Transverse colon (tissue), 3 donors: Measurements from ENCODE around the gene NPIPA5.

Experiments used
- POLR2A ChIP-seq: fragments of 450-650 bp; IDR thresholded peaks from one replicate; pipeline ENCODE4 v1.6.1; 2016; ENCODE audit warnings: antibody characterized with exemption, mild to moderate bottlenecking, moderate library complexity
- TF ChIP-seq, protein P1 (sequence below), 5 experiments: fragments of 200-600 bp in 3 of 5; fragments of 450-650 bp in 2 of 5; sonication (generic) in 3 of 5; IDR thresholded peaks; 1 replicate in 2 of 5; 2 replicates in 3 of 5; pipeline ENCODE4 v1.5.1; 2016 to 2017; ENCODE audit warnings: antibody characterized with exemption in 5 of 5, inconsistent platforms in 3 of 5, mild to moderate bottlenecking in 2 of 5, moderate library complexity in 1 of 5

DNA sequence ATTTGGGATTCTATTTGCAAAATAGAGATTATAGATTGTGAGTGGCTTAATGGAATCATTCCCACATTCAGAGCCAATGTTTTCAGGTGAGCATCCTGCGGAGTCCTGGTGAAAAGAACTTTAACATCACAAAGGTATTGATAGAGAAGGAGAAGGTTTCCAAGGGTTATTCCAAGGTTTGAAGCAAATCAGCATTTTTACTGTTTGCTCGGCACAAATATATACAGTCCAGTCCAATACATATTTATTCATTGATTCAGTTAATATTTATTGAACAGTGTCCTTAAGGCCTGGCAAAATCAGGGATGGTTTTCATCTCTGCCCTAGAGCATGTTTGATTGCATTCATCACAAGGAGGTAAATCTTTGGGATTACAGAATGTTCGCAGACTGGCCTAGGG, 23.9 kb upstream of the NPIPA5 start:
- TF ChIP-seq POLR2A: no peak
- TF ChIP-seq, protein P1, sequence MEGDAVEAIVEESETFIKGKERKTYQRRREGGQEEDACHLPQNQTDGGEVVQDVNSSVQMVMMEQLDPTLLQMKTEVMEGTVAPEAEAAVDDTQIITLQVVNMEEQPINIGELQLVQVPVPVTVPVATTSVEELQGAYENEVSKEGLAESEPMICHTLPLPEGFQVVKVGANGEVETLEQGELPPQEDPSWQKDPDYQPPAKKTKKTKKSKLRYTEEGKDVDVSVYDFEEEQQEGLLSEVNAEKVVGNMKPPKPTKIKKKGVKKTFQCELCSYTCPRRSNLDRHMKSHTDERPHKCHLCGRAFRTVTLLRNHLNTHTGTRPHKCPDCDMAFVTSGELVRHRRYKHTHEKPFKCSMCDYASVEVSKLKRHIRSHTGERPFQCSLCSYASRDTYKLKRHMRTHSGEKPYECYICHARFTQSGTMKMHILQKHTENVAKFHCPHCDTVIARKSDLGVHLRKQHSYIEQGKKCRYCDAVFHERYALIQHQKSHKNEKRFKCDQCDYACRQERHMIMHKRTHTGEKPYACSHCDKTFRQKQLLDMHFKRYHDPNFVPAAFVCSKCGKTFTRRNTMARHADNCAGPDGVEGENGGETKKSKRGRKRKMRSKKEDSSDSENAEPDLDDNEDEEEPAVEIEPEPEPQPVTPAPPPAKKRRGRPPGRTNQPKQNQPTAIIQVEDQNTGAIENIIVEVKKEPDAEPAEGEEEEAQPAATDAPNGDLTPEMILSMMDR (IDR thresholded peaks at IDR 0.05): no peak
